NCI-H82 treated with DMSO at 0.1 percent for 48 hours (cell line): ENCODE measurements around the gene TFB2M.
A peak's percentile ranks its signal among the peaks of the same experiment; 100 is the strongest.

Experiments used
- DNase-seq: peaks from one replicate; lab custom pipeline; 2025; ENCODE audit not compliant: unreplicated experiment; lab: John Stamatoyannopoulos, UW

TFB2M gene

GRCh38 chr1:246559310-246559709, 6.8 kb downstream of the TFB2M start:
- no peak for DNase-seq

- DNase-seq, result no peak
Measured at GRCh38 chr1:246558041-246558440, 8.0 kb downstream of the TFB2M start.

DNA sequence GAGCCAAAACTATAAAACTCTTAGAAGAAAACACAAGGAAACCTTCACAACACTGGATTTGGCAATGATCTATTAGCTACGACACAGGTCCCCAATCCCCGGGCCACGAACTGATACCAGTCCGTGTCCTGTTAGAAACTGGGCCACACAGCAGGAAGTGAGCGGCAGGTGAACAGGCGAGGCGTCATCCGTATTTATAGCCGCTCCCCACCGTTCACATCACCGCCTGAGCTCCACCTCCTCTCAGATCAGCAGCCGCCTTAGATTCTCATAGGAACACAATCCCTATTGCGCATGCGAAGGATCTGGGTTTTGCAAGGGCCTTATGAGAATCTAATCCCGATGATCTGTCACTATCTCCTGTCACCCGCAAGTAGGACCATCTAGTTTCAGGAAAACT, 11.9 kb downstream of the TFB2M start:
- DNase-seq, result no peak

DNA sequence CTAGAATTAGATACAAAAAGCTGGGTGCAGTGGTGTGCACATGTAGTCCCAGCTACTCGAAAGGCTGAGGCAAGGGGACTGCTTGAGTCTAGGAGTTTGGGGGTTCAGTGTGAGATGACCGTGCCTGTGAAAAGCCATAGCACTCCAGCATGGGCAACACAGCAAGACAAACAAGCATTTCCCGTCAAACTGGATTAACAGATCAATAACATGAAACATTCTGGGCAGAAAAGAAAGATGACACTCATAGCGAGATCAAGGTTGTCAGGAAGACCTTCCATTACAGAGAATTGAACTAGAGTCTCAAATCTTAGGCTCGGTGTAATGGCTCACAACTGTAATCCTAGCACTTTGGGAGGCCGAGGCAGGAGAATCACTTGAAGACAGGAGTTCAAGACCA, 14.0 kb downstream of the TFB2M start:
- no peak for DNase-seq

GRCh38 chr1:246550402-246550801, 15.7 kb downstream of the TFB2M start:
- no peak for DNase-seq

- DNase-seq, result no peak
Measured at GRCh38 chr1:246549665-246550064, 16.4 kb downstream of the TFB2M start.

DNA sequence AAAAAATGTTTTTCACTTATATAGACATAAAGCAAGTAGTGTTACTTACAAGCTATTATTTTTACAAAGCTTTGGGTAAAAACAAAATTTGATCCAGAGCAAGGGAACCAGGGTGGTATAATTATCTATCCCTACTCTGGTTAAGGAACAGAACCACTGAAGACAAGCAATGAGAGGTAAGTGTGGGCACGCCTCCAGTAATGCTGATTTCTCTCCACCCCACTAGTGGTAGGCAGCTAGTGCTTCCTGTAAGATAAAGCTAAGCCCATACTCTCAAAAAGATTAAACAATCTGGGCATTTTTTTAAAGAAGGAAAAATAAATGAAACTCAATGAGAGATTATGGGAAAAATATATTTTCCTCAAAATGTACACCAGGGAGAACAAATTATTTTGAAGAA, 22.1 kb downstream of the TFB2M start:
- DNase-seq, result no peak

GRCh38 chr1:246540738-246541491, 25.1 kb downstream of the TFB2M start:
- DNase-seq, result no peak

DNA sequence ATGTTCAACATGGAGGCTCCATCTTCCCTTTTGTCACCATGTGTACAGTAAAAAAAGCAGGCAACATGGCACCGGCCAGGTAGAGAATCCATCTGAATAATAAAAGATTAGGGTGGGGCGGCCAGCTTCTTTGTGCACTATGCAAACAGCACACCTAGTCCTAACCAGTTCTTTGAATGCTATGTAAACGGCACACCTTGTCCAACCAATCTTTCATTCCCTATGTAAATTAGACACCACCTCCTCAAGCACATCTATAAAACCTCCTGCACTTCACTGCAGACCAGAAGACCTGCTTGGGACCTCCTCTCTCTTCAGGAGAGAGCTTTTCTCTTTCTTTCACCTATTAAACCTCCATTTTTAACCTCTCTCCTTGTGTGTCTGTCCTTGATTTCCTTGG, 28.2 kb downstream of the TFB2M start:
- no peak for DNase-seq

DNA sequence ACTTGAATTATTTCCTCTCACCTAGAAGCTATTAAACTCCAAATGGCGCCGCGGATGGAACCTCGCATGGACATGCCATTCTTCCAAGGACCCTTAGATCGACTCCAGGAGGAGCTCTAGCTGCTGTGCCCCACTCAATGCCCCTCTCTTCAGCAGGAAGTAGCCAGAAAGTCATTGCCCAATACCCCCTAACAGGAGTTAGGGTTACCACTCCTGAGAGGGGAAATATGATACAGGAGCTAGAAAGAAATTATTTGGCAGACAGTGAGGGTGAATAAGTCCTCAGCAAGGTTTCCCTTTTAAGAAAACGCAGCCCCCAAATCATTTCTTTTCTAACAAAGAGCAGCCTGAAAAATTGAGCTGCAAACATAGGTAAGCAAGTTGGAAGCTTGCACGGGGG, 28.6 kb downstream of the TFB2M start:
- no peak for DNase-seq

DNA sequence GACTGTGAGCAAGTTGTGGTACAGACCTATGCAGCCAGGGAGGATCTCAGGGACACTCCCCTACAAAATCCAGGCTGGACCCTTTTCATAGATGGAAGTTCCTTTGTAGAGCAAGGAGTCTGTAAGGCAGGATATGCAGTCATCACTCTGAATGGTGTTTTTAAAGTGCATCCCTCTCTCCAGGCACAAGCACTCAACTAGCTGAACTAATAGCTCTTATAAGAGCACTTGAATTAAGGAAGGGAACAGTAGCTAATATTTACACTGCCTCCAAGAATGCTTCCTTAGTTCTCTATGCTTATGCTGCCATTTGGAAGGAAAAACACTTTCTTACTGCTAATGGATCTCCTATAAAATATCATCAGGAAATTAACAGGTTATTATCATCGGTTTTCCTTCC, 31.9 kb downstream of the TFB2M start:
- DNase-seq, result no peak

DNA sequence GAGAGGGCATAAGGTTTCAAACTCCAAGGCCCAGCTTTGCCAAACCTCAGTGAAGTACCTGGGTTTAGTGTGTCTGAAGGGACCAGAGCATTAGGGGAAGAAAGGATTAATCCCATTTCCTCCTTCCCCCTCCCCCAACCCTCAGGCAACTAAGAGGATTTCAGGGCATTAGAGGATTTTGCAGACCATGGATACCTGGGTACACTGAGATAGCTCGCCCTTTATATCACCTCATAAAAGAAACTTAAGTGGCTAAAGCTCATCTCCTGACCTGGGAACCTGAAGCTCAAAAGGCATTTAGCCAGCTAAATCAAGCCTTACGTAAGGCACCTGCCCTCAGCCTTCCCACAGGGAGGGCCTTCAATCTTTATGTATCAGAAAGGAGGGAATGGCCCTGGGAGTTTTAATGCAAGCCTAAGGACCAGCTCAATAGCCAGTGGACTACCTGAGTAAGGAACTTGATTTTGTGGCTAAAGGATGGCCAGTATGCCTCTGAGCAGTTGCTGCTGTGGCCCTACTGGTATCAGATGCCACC, 32.6 kb downstream of the TFB2M start:
- peak; percentile 99 for DNase-seq

GRCh38 chr1:246532519-246532918, 33.5 kb downstream of the TFB2M start:
- DNase-seq, result no peak

GRCh38 chr1:246530482-246530881, 35.6 kb downstream of the TFB2M start:
- no peak for DNase-seq

- peak; percentile 17 for DNase-seq
Measured at GRCh38 chr1:246528933-246529731, 36.9 kb downstream of the TFB2M start.

DNA sequence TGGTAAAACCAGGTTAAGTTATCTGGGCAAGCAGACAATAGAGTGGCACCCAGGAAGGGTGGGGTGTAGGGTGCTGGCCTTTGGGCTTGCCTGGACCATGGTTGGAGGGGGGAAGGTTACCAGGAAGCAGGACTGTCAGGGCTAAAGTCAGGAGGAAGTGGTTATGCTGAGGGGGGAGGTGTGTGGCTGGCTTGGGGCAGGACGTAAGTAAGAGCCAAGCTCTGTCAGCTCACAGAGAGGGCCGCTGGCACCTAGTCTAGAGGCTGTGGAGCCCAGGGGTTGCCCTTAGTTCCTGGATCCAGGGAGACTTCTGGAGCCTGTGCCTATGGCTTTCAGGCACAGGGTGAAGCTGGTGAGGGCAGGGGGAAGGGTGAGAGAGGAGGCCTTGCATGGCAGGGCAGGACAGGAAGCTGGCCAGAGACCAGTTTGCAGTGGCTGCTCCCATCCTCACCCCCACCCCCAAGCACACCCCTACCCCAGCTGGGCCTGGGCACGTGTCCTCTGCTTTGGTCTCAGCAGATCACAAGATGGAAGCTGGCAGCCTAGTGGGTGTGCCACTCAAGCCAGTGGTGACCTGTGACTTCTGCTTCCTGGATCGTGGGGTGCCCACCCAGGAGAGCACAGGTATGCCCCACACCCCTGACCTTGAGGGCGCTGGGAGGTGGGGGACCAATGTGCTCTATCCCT, 38.5 kb downstream of the TFB2M start:
- no peak for DNase-seq

DNA sequence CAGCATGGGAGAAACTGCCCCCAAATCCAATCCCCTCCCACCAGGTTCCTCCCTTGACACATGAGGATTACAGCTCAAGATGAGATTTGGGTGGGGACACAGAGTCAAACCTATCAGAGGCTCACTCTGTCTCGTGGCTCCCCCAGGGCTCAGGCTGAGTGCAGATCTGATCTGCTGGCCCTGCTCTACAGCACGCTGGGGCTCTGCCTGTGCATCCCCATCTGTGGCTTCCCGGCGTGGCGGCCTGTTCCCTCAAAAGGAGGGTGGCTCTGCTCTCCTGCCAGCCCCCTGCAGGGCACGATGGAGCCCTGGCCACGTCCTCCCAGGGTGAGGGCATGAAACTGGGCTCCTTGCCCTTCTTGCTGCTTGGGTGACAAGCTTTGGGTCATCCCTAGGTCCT, 39.1 kb downstream of the TFB2M start:
- no peak for DNase-seq

DNA sequence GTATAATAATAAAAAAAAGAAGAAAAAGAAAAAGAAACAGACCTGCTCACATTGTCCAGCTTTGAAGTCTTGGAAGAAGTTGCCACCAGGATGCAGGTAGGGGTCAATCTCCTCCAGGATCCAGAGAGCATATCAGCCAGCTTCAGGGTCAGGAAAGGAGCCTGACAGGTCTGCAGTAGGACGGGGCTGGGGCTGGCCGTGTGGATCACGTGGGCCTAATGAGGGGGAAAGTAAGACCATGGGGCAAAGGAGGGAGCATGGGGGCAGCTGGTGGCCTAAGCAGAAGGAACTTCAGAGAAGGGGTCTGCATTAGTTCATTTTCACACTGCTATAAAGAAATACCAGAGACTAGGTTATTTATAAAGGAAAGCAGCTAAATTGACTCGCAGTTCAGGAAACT, 39.7 kb downstream of the TFB2M start:
- DNase-seq, result no peak

- DNase-seq, result no peak
Measured at GRCh38 chr1:246519514-246519913, 46.5 kb downstream of the TFB2M start.

DNA sequence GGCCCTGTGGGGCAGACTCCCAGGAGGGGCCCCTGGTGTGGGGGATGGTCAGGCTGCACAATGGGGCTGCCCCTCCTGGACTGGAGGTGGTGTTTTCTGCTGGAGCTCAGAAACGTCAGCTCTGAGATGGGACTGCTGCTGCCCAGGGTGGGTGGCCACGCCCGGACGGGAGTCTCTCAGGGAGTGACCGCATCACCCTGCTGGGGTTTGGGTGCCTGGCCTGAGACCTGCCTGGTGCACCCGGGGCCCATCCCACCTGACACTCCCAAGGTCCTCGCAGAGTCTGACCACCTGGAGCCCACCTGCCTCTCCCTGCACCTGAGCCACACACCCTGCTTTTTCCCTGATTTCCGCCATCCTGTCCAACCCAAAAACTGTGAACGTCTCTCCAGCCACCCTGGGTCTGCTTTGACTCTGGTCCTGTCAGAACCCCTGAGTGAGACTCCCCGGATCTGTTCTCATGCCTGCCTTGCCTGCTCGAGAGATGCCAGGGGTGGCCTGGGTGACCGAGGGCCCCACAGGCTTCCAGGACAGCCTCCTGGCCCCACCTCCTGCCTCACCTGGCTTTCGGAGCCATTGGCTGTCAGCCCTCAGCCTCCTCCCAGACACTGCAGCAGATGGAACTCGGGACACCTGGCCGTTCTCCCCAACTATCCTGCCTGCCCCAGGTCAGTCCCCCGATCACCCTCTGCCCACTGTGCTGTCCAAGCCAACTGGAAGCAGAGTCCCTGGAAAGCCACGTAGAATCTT, 47.4 kb downstream of the TFB2M start:
- DNase-seq, result no peak

DNA sequence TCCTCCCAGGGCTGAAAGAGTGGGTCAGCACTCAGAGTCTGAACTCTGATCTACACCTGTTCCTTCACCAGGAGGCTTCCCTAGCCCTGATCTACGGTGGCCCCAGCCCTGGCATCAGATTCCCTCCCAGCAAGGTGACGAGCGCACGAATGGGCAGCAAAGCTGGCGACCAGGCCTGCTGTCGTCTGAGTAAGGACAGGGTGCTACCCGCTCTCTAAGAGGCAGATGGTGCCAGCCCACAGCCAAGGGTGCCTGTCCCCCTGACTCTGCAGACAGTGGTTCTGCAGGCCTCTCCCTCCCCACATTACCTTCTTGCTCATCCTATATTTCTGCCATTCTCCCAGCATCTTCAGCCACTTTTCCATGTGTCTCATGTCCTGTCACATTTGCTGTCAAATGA, 48.7 kb downstream of the TFB2M start:
- no peak for DNase-seq
